HL-60 (cell line): ENCODE measurements around the gene ZFHX3.

ENCODE experiments used
- DNase-seq, 2 experiments: peaks; one replicate each; pipeline ENCODE4 v3.0.0-alpha.2; 2010 to 2020; ENCODE audit warnings: low read depth in 1 of 2, low spot score in 1 of 2
- H3K27ac ChIP-seq: fragments of 250-450 bp; sonication (Bioruptor Pico); replicated peaks from 2 replicates; pipeline ENCODE4 v1.5.1; 2020; ENCODE audit warnings: mild to moderate bottlenecking, moderate library complexity
- H3K27me3 ChIP-seq: fragments of 250-450 bp; sonication (Bioruptor Pico); 2 replicates; pipeline ENCODE4 v1.5.1; 2021; ENCODE audit warnings: mild to moderate bottlenecking, moderate library complexity; ENCODE audit not compliant: insufficient read depth, poor library complexity, severe bottlenecking
- H3K4me3 ChIP-seq: replicated peaks from 2 replicates; pipeline ENCODE4 v1.5.1; 2011; ENCODE audit warnings: mild to moderate bottlenecking, control low read depth, low read length; ENCODE audit not compliant: insufficient read depth
- CTCF ChIP-seq: IDR thresholded peaks from one replicate; pipeline ENCODE4 v1.5.1; 2011; ENCODE audit warnings: low read length, control low read depth, inconsistent platforms; ENCODE audit not compliant: insufficient read depth
- GABPA ChIP-seq: IDR thresholded peaks from 2 replicates; pipeline ENCODE4 v1.6.1; 2012; ENCODE audit warnings: low read depth
- POLR2AphosphoS5 ChIP-seq: IDR thresholded peaks from 2 replicates; pipeline ENCODE4 v1.6.1; 2012; ENCODE audit warnings: low read depth
- REST ChIP-seq: IDR thresholded peaks from 2 replicates; pipeline ENCODE4 v1.6.1; 2012; ENCODE audit warnings: low read depth; ENCODE audit not compliant: insufficient replicate concordance
- SPI1 ChIP-seq: IDR thresholded peaks from 2 replicates; pipeline ENCODE4 v1.6.1; 2012; ENCODE audit warnings: low read depth, mild to moderate bottlenecking, borderline replicate concordance

ZFHX3 gene

GRCh38 chr16:72995151-72995881 is 52.6 kb downstream of the ZFHX3 start:
- Histone ChIP-seq H3K4me3 (no peak overlapping the region), H3K27me3 (no peaks in the 10 kb centered on the region), H3K27ac (no peak overlapping the region)
- DNase-seq: peak in 1 of 2 experiments; percentile 34
- no peak for TF ChIP-seq POLR2AphosphoS5
- no peak for TF ChIP-seq GABPA
- peak; percentile 3 for TF ChIP-seq CTCF
- peak; percentile 52; the same call in 1 of the 2 replicates for TF ChIP-seq SPI1
- TF ChIP-seq REST: no peak

GRCh38 chr16:72992142-72992601 is 55.8 kb downstream of the ZFHX3 start:
- H3K27me3 ChIP-seq: no peaks in the 10 kb centered on the region
- TF ChIP-seq REST: no peak
- no peak for TF ChIP-seq GABPA
- no peak overlapping the region for H3K4me3 ChIP-seq
- no peak for DNase-seq
- no peak overlapping the region for H3K27ac ChIP-seq

- H3K4me3 ChIP-seq: no peak overlapping the region
- no peaks in the 10 kb centered on the region for H3K27me3 ChIP-seq
- H3K27ac ChIP-seq: no peak overlapping the region
- TF ChIP-seq GABPA (no peak), SPI1 (no peak), POLR2AphosphoS5 (no peak), CTCF (no peak), REST (no peak)
- DNase-seq: no peak
Observed at GRCh38 chr16:72991644-72992043, 56.3 kb downstream of the ZFHX3 start.
